Measurements from ENCODE around the gene OR4D11. TPM values are rescaled to one million over a fixed set of nuclear protein-coding genes. Genes with fewer than 3 reads are reported as not detected.
A peak's percentile ranks its signal among the peaks of the same experiment; 100 is the strongest.

Gene OR4D11
- total RNA-seq (2011; cell fraction: chromatin; rRNA removed; ENCODE audit: low replicate concordance) = not detected in 2 replicates
- not detected in 2 replicates for total RNA-seq (2011; cell fraction: nucleolus; rRNA removed)
- not detected in 2 replicates for total RNA-seq (2011; cell fraction: nucleoplasm; rRNA removed)
- total RNA-seq (2014; rRNA removed) (not detected in 2 replicates), total RNA-seq (2014; rRNA removed; fragmentation: Illumina TruSeq; extraction: Trizol) (not detected in 2 replicates), total RNA-seq (2015; rRNA removed; fragmentation: Illumina TruSeq; extraction: Trizol) (not detected in 2 replicates), total RNA-seq (2021) (not detected in 2 replicates), polyA plus RNA-seq (2011; rRNA removed) (not detected in 2 replicates), polyA plus RNA-seq (2014; fragmentation: Illumina TruSeq; extraction: Trizol) (not detected in 2 replicates), polyA plus RNA-seq (2014; fragmentation: Nextera tagmentation; extraction: Ambion mirVana) (not detected), polyA plus RNA-seq (2014; rRNA removed) (not detected in 2 replicates), polyA minus RNA-seq (2011; rRNA and poly(A)+ RNA removed) (not detected in 2 replicates), Bru-seq, nascent RNA (not detected), BruChase-seq, experiment 1, labeled RNA remaining after a 2-hour chase (not detected), BruChase-seq, experiment 2, labeled RNA remaining after a 6-hour chase (not detected)
- not detected in 2 replicates for polyA plus RNA-seq (2011; cell fraction: cytosol; rRNA removed)
- polyA plus RNA-seq (2011; cell fraction: nucleus; rRNA removed) = not detected in 2 replicates
- not detected in 2 replicates for polyA plus RNA-seq (2012)
- not detected in 2 replicates for polyA minus RNA-seq (2011; cell fraction: cytosol; rRNA and poly(A)+ RNA removed)
- polyA minus RNA-seq (2011; cell fraction: nucleus; rRNA and poly(A)+ RNA removed) = not detected in 2 replicates
- long read RNA-seq, experiment 1 = 0 reads
- long read RNA-seq, experiment 2 = 0 reads
- long read RNA-seq, experiment 3 = 0 reads

- no TSS peak for BruUV-seq (replicated peaks)
- intact Hi-C loops (cut with micrococcal nuclease) (no loop called here), in situ Hi-C loops (cut with MboI) (no loop called here)
These were observed at the start of gene OR4D11 for GRCh38 chr11:59503276-59503675. TSS of gene OR4D11 (plus strand) at chr11:59503576. CDS start at chr11:59503576, 0 bp downstream.

More at GRCh38 chr11:59503276-59503675, at the start of gene OR4D11:
- POLR2A ChIA-PET = no interaction called here
- Histone ChIP-seq H3K79me2 (ENCODE audit: control insufficient read depth, insufficient read depth, low read length) (no peaks in the 10 kb centered on the region), H3K4me2 (ENCODE audit: insufficient read depth, low read length) (no peak within 1 kb of the TSS), H4K20me1 (replicated peaks; ENCODE audit: control insufficient read depth, insufficient read depth, low read length) (no peaks in the 10 kb centered on the region), H3K4me3 (no peak within 1 kb of the TSS), H3K27me3 (ENCODE audit: control insufficient read depth in 2 of 2, insufficient read depth in 2 of 2, low read length in 2 of 2) (peaks cover 0 to 3% of the 10 kb centered on the region in 2 experiments; a peak in 1 of 5 replicates), H3K4me1 (replicated peaks in 1 of 2; ENCODE audit: control insufficient read depth in 2 of 2, insufficient read depth in 2 of 2, low read length in 2 of 2) (no peaks in the 10 kb centered on the region), H3K27ac (ENCODE audit: extremely low read depth, low read depth, low read length) (no peak within 1 kb of the TSS), H3K36me3 (ENCODE audit: control insufficient read depth, insufficient read depth, low read length) (no peaks in the 10 kb centered on the region), H3K9me1 (ENCODE audit: control insufficient read depth, insufficient read depth, low read length) (no peaks in the 10 kb centered on the region), H2AFZ (ENCODE audit: low read depth, low read length) (0 out of 2 replicates have a peak within 1 kb of the TSS, but pooled peaks have one; percentile 42), H3K9ac (ENCODE audit: insufficient read depth in 1 of 2, low read depth in 2 of 2, low read length in 2 of 2) (no peak within 1 kb of the TSS), H3K9me3 (replicated peaks; ENCODE audit: control insufficient read depth, insufficient read depth, low read depth, low read length) (peaks cover 4% of the 10 kb centered on the region; the same call in 1 of the 2 replicates)
- TF ChIP-seq CHD4 (IDR thresholded peaks at IDR 0.05; ENCODE audit: insufficient read depth, insufficient replicate concordance, low read depth, low read length, poor library complexity, severe bottlenecking) (no peak), RERE (CRISPR knock-in tag; IDR thresholded peaks at IDR 0.05; ENCODE audit: borderline replicate concordance) (no peak), ZNF830 (CRISPR knock-in tag; IDR thresholded peaks at IDR 0.05) (no peak), DMBX1 (CRISPR knock-in tag; IDR thresholded peaks at IDR 0.05; ENCODE audit: borderline replicate concordance) (no peak), POLR2AphosphoS2 (IDR thresholded peaks at IDR 0.05; ENCODE audit: low read length) (no peak), RFX7 (CRISPR knock-in tag; IDR thresholded peaks at IDR 0.05) (no peak), SREBF1 (IDR thresholded peaks at IDR 0.05; ENCODE audit: borderline replicate concordance, low read depth, low read length) (no peak), ETS1 (conservative IDR thresholded peaks at IDR 0.05; ENCODE audit: control insufficient read depth, low read depth, low read length) (no peak), KDM2B (CRISPR knock-in tag; IDR thresholded peaks at IDR 0.05) (no peak), PCBP1 (IDR thresholded peaks at IDR 0.05; ENCODE audit: low read depth, low read length, poor library complexity, severe bottlenecking) (no peak)
- FAIRE-seq (no peak), ATAC-seq (no peak), DNase-seq (ENCODE audit: extremely low read depth in 1 of 4, low spot score in 3 of 4) (no peak)
- CTCF ChIA-PET (ENCODE audit: low intra/inter-chr PET ratio) = no interaction called here

All from K562 (cell line).